Measurements from ENCODE around the gene MYH7B. TPM values are rescaled to one million over a fixed set of nuclear protein-coding genes. Genes with fewer than 3 reads are reported as not detected.

Gene MYH7B
- total RNA-seq, 1 experiment from 2014 or later = 0.34 TPM

- Histone ChIP-seq H3K27ac (ENCODE audit: low read depth, low read length, poor library complexity, severe bottlenecking) (peak overlapping the region; percentile 87), H3K4me1 (ENCODE audit: insufficient read depth, low read length, poor library complexity, severe bottlenecking) (peaks cover 8% of the 10 kb centered on the region), H3K36me3 (ENCODE audit: insufficient read depth, low read length, poor library complexity, severe bottlenecking) (no peaks in the 10 kb centered on the region), H3K9me3 (ENCODE audit: low read depth, low read length, poor library complexity, severe bottlenecking) (no peaks in the 10 kb centered on the region), H3K27me3 (replicated peaks; ENCODE audit: insufficient read depth, low read depth, low read length, poor library complexity) (no peaks in the 10 kb centered on the region), H3K4me3 (ENCODE audit: low read depth, low read length, poor library complexity, severe bottlenecking) (peak overlapping the region; percentile 70)
- BruUV-seq (replicated peaks) = no TSS peak
- ChIA-PET CTCF (interaction anchor here (0.6 to 1.5 kb wide), 3 partner anchors 80 to 246 kb away, joined by 5 to 9 read pairs (median 6); partner anchors contain the start of gene ACSS2), POLR2A (ENCODE audit: low non-redundant PET) (interaction anchor here (0.6 kb wide), 1 partner anchor 13 kb away, joined by 8 read pairs; no protein-coding TSS in a partner anchor)
- DNase-seq (ENCODE audit: low spot score) = no peak
- intact Hi-C loops (cut with micrococcal nuclease; ENCODE audit: unreplicated experiment) = no loop called here
- TF ChIP-seq EZH2 (IDR thresholded peaks at IDR 0.05; ENCODE audit: borderline replicate concordance, low read depth, low read length, poor library complexity, severe bottlenecking) = no peak
- TF ChIP-seq CTCF (conservative IDR thresholded peaks at IDR 0.05; ENCODE audit: low read depth, low read length) = peak; percentile 13; the same call in 1 of the 2 replicates
Observed at GRCh38 chr20:34956041-34956458, 382 bp downstream of the MYH7B start.

- no peaks in the 10 kb centered on the region for H3K36me3 ChIP-seq (ENCODE audit: insufficient read depth, low read length, poor library complexity, severe bottlenecking)
- no peaks in the 10 kb centered on the region for H3K9me3 ChIP-seq (ENCODE audit: low read depth, low read length, poor library complexity, severe bottlenecking)
- peaks cover 8% of the 10 kb centered on the region for H3K4me1 ChIP-seq (ENCODE audit: insufficient read depth, low read length, poor library complexity, severe bottlenecking)
- H3K27me3 ChIP-seq (replicated peaks; ENCODE audit: insufficient read depth, low read depth, low read length, poor library complexity) = no peaks in the 10 kb centered on the region
- CTCF ChIA-PET = interaction anchor here (0.6 to 1.3 kb wide), 2 partner anchors 83 to 124 kb away, joined by 3 to 11 read pairs; no protein-coding TSS in a partner anchor
- H3K4me3 ChIP-seq (ENCODE audit: low read depth, low read length, poor library complexity, severe bottlenecking) = no peak overlapping the region
- DNase-seq (ENCODE audit: low spot score) = no peak
- no peak overlapping the region for H3K27ac ChIP-seq (ENCODE audit: low read depth, low read length, poor library complexity, severe bottlenecking)
- BruUV-seq (replicated peaks) = no TSS peak
- TF ChIP-seq EZH2 (IDR thresholded peaks at IDR 0.05; ENCODE audit: borderline replicate concordance, low read depth, low read length, poor library complexity, severe bottlenecking) (no peak), CTCF (conservative IDR thresholded peaks at IDR 0.05; ENCODE audit: low read depth, low read length) (no peak)
- POLR2A ChIA-PET (ENCODE audit: low non-redundant PET) = no interaction called here
- intact Hi-C loops (cut with micrococcal nuclease; ENCODE audit: unreplicated experiment) = no loop called here
Observed at GRCh38 chr20:34956751-34957472, 1.2 kb downstream of the MYH7B start.

- intact Hi-C loops (cut with micrococcal nuclease; ENCODE audit: unreplicated experiment) = loop anchor here (5.0 kb wide), 1 partner anchor 132 kb away; no protein-coding TSS in a partner anchor
- H3K27ac ChIP-seq (ENCODE audit: low read depth, low read length, poor library complexity, severe bottlenecking) = no peak overlapping the region
- no peaks in the 10 kb centered on the region for H3K9me3 ChIP-seq (ENCODE audit: low read depth, low read length, poor library complexity, severe bottlenecking)
- H3K27me3 ChIP-seq (replicated peaks; ENCODE audit: insufficient read depth, low read depth, low read length, poor library complexity) = peaks cover 4% of the 10 kb centered on the region
- no peaks in the 10 kb centered on the region for H3K4me1 ChIP-seq (ENCODE audit: insufficient read depth, low read length, poor library complexity, severe bottlenecking)
- TF ChIP-seq EZH2 (IDR thresholded peaks at IDR 0.05; ENCODE audit: borderline replicate concordance, low read depth, low read length, poor library complexity, severe bottlenecking) (no peak), CTCF (conservative IDR thresholded peaks at IDR 0.05; ENCODE audit: low read depth, low read length) (no peak)
- DNase-seq (ENCODE audit: low spot score) = no peak
- CTCF ChIA-PET = no interaction called here
- H3K36me3 ChIP-seq (ENCODE audit: insufficient read depth, low read length, poor library complexity, severe bottlenecking) = no peaks in the 10 kb centered on the region
- H3K4me3 ChIP-seq (ENCODE audit: low read depth, low read length, poor library complexity, severe bottlenecking) = no peak overlapping the region
- BruUV-seq (replicated peaks) = no TSS peak
- POLR2A ChIA-PET (ENCODE audit: low non-redundant PET) = no interaction called here
Observed at GRCh38 chr20:34964486-34964885, 8.8 kb downstream of the MYH7B start.
